GM23248 (cell line): ENCODE measurements around the gene HEATR5A.

Source experiments
- EZH2 ChIP-seq: fragments of 200-600 bp; sonication (generic); IDR thresholded peaks from 2 replicates; pipeline ENCODE4 v1.6.1; 2018; ENCODE audit warnings: antibody characterized with exemption, mild to moderate bottlenecking; ENCODE audit not compliant: insufficient read depth, poor library complexity, severe bottlenecking
- EZH2phosphoT487 ChIP-seq: fragments of 200-600 bp; sonication (generic); IDR thresholded peaks from 2 replicates; pipeline ENCODE4 v1.6.1; 2018; ENCODE audit warnings: antibody characterized with exemption, moderate library complexity, mild to moderate bottlenecking, low read depth; ENCODE audit not compliant: insufficient read depth

DNA sequence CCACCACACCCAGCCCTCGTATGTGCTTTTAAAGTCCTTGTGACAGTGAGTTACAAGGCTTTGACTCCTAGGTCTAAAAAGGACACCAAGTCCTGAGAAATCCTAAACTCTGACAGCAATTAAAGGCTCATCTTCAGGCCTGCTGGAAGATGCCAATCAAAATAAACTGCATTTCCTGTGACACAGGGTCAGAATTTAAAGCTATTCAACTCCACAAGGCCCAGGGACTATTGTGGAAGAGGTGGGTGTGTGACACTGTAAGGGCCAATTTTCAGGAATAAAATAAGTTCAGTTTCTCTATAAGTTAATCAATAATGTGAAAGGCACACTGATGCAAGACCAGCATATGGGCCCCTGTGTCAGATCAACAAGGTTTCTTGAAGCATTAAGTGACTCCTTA lies 143.3 kb downstream of the HEATR5A start:
- TF ChIP-seq EZH2 = no peak
- no peak for TF ChIP-seq EZH2phosphoT487
